HK-2 (cell line): ENCODE results near the gene IRX4.

Experiments used
- DNase-seq: peaks from one replicate; pipeline ENCODE4 v3.0.0-alpha.2; 2018; ENCODE audit not compliant: unreplicated experiment

The IRX4 gene

GRCh38 chr5:1836891-1837880 lies 45.5 kb downstream of the IRX4 start:
- no peak for DNase-seq

- DNase-seq: no peak
These were observed 46.4 kb downstream of the IRX4 start for GRCh38 chr5:1836176-1836890.

- no peak for DNase-seq
These were observed 47.3 kb downstream of the IRX4 start for GRCh38 chr5:1835431-1835830.

- DNase-seq: no peak
These were observed 47.9 kb downstream of the IRX4 start for GRCh38 chr5:1834721-1835429.

- DNase-seq: no peak
These were observed 48.6 kb downstream of the IRX4 start for GRCh38 chr5:1834022-1834551.

GRCh38 chr5:1833264-1834021 lies 49.3 kb downstream of the IRX4 start:
- DNase-seq: no peak

GRCh38 chr5:1832511-1833250 lies 50.0 kb downstream of the IRX4 start:
- DNase-seq: no peak

GRCh38 chr5:1831677-1832313 lies 50.9 kb downstream of the IRX4 start:
- DNase-seq: no peak

GRCh38 chr5:1831257-1831656 lies 51.5 kb downstream of the IRX4 start:
- DNase-seq: no peak

GRCh38 chr5:1830571-1831228 lies 52.0 kb downstream of the IRX4 start:
- DNase-seq: no peak

GRCh38 chr5:1827886-1828397 lies 54.8 kb downstream of the IRX4 start:
- DNase-seq: no peak
